Fibroblast of mammary gland (primary cell): Measurements from ENCODE around the gene SLC5A10.

Experiments used
- DNase-seq: peaks from one replicate; pipeline ENCODE4 v3.0.0-alpha.2; 2010; ENCODE audit warnings: low read depth
- H3K4me3 ChIP-seq: 2 replicates; pipeline ENCODE4 v1.5.1; 2011; ENCODE audit warnings: low read depth, mild to moderate bottlenecking, low read length, moderate library complexity; ENCODE audit not compliant: control insufficient read depth
- TF ChIP-seq, protein P1 (sequence below): conservative IDR thresholded peaks from 2 replicates; pipeline ENCODE4 v1.5.1; 2011; ENCODE audit warnings: low read depth, low read length, inconsistent platforms; ENCODE audit not compliant: control insufficient read depth, insufficient read depth

Gene SLC5A10

DNA sequence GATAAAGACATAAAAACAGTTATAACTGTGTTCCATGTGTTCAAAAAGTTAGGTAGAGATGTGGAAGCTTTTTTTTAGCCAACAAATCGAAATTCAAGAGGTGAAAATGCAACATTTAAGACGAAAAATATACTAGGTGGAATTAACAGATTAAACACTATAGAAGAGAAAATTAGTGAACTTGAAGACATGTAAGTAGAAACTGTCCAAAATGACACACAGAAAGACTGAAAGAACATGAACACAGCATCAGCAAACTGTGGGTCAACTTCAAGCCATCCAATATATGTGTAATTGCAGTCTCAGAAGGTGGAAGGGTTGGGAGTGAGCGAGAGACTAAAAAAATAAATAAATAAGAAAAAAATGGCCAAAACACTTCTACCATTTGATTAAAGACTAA is 43.3 kb downstream of the SLC5A10 start:
- TF ChIP-seq, protein P1, sequence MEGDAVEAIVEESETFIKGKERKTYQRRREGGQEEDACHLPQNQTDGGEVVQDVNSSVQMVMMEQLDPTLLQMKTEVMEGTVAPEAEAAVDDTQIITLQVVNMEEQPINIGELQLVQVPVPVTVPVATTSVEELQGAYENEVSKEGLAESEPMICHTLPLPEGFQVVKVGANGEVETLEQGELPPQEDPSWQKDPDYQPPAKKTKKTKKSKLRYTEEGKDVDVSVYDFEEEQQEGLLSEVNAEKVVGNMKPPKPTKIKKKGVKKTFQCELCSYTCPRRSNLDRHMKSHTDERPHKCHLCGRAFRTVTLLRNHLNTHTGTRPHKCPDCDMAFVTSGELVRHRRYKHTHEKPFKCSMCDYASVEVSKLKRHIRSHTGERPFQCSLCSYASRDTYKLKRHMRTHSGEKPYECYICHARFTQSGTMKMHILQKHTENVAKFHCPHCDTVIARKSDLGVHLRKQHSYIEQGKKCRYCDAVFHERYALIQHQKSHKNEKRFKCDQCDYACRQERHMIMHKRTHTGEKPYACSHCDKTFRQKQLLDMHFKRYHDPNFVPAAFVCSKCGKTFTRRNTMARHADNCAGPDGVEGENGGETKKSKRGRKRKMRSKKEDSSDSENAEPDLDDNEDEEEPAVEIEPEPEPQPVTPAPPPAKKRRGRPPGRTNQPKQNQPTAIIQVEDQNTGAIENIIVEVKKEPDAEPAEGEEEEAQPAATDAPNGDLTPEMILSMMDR: no peak
- H3K4me3 ChIP-seq: no peak overlapping the region

DNA sequence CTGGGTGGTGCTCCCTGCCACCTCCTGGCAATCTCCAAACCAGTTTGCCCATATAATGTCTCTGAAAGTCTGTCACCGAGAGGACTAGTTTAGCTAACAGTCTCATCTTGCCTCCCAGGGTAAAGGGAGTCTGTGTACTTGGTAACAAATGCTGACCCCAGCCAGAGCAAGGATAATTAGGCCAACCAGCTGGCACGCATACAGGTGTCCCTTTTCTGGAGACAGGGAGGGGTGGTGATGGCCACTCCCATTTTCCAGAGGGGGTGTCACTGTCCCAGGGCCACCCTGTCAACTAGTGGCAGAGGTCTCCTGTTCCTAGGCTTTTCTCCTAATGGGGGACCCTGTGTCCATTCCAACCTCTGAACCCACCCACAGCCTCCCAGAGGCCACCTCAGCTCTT is 44.5 kb downstream of the SLC5A10 start:
- TF ChIP-seq, protein P1: no peak
- no peak overlapping the region for H3K4me3 ChIP-seq
- no peak for DNase-seq

More for the DNA sequence above, 43.3 kb downstream of the SLC5A10 start:
- no peak for DNase-seq

DNA sequence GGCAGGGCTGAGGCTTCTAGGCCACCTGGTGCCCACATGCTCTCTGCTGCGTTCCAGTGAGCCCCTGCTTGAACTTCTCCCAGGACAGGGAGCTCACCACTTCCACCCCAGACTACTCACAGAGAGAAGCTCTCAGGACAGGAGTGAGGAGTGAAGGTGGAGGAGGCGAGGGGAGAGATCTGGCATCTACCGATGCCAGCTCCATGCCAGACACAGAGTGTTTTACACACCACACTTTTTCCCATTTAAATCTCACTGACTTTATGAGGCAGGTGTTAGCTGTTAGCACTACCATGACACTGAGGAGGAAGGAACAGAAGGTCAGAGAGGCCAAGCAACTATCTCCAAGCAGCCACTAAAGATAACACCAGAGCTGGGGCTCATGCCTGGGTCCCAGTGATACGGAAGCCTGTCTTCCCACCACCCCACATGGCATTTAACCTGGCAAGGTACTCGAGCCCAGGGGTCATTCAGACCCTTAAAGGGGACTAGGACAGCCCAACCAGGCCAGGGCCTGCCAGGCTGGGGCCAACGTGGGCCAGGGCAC is 45.8 kb downstream of the SLC5A10 start:
- DNase-seq: no peak
- no peak overlapping the region for H3K4me3 ChIP-seq
- TF ChIP-seq, protein P1: no peak

DNA sequence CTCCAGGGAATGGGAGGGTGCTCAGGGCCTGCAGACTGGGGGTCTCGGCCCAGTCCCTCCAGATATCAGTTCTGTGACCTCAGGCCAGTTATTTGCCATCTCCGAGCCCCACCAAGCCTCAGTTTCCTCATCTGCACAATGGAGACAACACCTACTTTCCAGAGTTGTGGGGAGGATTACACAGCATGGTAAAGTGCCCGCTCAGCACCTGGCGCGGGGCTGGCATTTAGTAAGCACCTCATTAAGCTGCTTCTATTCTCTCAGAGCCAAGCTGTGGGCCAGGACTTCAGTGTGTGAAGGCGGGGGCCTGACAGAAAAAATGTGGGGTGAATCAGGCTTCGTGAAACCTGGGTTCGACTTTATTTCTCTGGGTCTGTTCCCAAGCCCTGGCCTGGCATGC is 47.4 kb downstream of the SLC5A10 start:
- no peak for DNase-seq
- TF ChIP-seq, protein P1: no peak
- no peak overlapping the region for H3K4me3 ChIP-seq

DNA sequence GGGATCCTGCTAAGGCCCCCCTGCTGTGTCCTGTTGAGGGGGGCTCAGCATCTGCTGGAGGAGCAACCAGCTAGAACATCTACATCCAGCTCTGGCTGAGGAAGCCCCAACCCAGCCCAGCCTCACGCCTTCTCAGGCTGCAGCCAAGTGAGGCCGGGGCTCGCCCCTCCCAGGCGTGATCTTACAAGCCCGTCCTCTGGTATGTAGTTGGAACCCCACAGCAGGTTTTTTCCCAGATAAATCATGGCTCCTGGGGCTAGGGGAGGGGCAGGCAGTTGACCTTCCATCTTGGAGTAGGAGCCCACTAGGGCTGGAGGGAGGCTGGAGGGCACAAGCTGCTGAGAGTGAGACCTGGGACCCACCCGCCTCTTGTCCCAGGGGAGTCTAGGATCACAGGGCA is 47.9 kb downstream of the SLC5A10 start:
- DNase-seq: no peak
- TF ChIP-seq, protein P1: no peak
- no peak overlapping the region for H3K4me3 ChIP-seq

DNA sequence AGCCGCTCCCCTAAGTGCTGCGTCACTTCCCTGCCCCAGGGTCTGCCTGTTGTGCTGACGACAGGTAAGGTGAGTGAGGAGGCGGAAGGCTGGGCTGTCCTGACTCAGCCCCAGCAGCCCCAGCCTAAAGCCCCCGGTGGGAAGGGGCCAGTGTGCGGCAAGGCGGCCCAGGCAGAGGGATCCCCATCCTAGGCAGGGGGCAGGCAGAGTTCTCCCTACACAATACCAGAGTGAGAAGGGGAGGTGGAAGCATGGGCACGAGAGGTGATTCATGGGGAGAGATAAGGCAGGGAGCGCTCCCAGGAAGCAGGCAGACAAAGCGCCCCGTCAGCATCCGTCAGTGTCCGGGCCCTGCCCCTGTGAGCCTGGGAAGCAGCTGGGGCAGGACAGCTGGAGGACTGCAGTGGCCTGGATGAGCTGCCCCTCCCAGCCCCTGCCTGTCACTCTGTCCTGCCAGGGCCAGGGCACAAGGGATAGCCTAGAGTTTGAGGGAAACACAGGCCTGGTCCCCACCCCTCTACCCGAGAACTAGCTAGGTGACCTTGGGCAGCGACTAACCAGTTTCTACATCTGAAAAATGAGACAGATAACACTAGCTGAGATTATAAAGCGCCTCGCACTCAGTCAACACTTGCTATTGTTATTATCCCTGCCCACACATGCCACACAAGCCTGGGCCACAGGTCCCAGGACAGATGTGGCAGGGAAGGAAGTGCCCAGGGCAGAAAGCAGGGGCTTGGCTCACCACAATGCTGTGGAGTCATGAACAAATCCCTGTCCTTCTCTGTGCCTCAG is 48.8 kb downstream of the SLC5A10 start:
- TF ChIP-seq, protein P1: no peak
- DNase-seq: no peak
- H3K4me3 ChIP-seq: no peak overlapping the region
